Measurements from ENCODE around the gene LNX1. TPM values are rescaled to one million over a fixed set of nuclear protein-coding genes. Genes with fewer than 3 reads are reported as not detected.

LNX1 gene
- total and polyA plus RNA-seq, 10 of the 15 experiments (the other 5 are each of a cell fraction or from before 2014, with no cell fraction given) = 0.72 to 1.4 (median 1.0) TPM

- Histone ChIP-seq H3K4me3 (no peak overlapping the region), H4K20me1 (ENCODE audit: control insufficient read depth, insufficient read depth) (no peaks in the 10 kb centered on the region), H3K9ac (ENCODE audit: control insufficient read depth, insufficient read depth, low read length) (no peak overlapping the region), H3K4me1 (ENCODE audit: control insufficient read depth, insufficient read depth, low read length) (no peaks in the 10 kb centered on the region; the same call in 1 of the 2 replicates), H3K9me3 (replicated peaks; ENCODE audit: control insufficient read depth, insufficient read depth, low read length) (no peaks in the 10 kb centered on the region), H3K27ac (ENCODE audit: control insufficient read depth, insufficient read depth) (no peak overlapping the region), H3K79me2 (ENCODE audit: control insufficient read depth, insufficient read depth, low read length) (no peaks in the 10 kb centered on the region), H2AFZ (ENCODE audit: control insufficient read depth, low read depth, low read length) (no peak overlapping the region), H3K4me2 (ENCODE audit: control insufficient read depth, insufficient read depth) (no peak overlapping the region), H3K36me3 (ENCODE audit: control insufficient read depth in 2 of 2, insufficient read depth in 2 of 2, low read length in 1 of 2) (no peaks in the 10 kb centered on the region), H3K27me3 (replicated peaks in 1 of 2; ENCODE audit: control insufficient read depth in 2 of 2, insufficient read depth in 2 of 2, low read length in 1 of 2) (no peaks in the 10 kb centered on the region)
- ChIA-PET SMC1A (ENCODE audit: uncharacterized antibody, unreplicated experiment) (interaction anchor here (0.6 to 2.3 kb wide), 11 partner anchors 11 to 94 kb away, joined by 3 to 9 read pairs (median 4); no protein-coding TSS in a partner anchor), POLR2A (interaction anchor here (1.0 kb wide), 1 partner anchor 12 kb away, joined by 3 read pairs; no protein-coding TSS in a partner anchor), RAD21 (ENCODE audit: unreplicated experiment) (interaction anchor here (0.6 to 0.9 kb wide), 2 partner anchors 53 to 94 kb away, joined by 3 read pairs; no protein-coding TSS in a partner anchor), CTCF (interaction anchor here (0.9 to 1.4 kb wide), 5 partner anchors 19 to 81 kb away, joined by 3 read pairs; no protein-coding TSS in a partner anchor)
- intact Hi-C loops (cut with micrococcal nuclease; ENCODE audit: unreplicated experiment) (no loop called here), in situ Hi-C loops (cut with MboI) (no loop called here)
- ATAC-seq (peak; percentile 40), FAIRE-seq (no peak), DNase-seq (ENCODE audit: low read depth, low spot score) (no peak)
- TF ChIP-seq BHLHE40 (IDR thresholded peaks at IDR 0.05; ENCODE audit: borderline replicate concordance in 1 of 2, low read depth in 2 of 2, low read length in 1 of 2) (no peak), NR2F1 (conservative IDR thresholded peaks at IDR 0.05) (0 out of 2 replicates have a peak, but pooled peaks have one; percentile 19), HDAC6 (IDR thresholded peaks at IDR 0.05; ENCODE audit: unreplicated experiment) (no peak)
- WGBS (ENCODE audit: insufficient coverage, insufficient replicate concordance, low lambda C conversion rate, missing lambda C conversion rate) = 45% methylated on average over 3 of the region's 3 CpGs
- no TSS peak for BruUV-seq (replicated peaks)
These were observed 32.2 kb downstream of the LNX1 start for GRCh38 chr4:53559021-53559620.

- Histone ChIP-seq H3K4me2 (ENCODE audit: control insufficient read depth, insufficient read depth) (no peak overlapping the region), H4K20me1 (ENCODE audit: control insufficient read depth, insufficient read depth) (no peaks in the 10 kb centered on the region), H3K79me2 (ENCODE audit: control insufficient read depth, insufficient read depth, low read length) (no peaks in the 10 kb centered on the region), H3K4me3 (no peak overlapping the region), H3K9ac (ENCODE audit: control insufficient read depth, insufficient read depth, low read length) (no peak overlapping the region), H3K27ac (ENCODE audit: control insufficient read depth, insufficient read depth) (no peak overlapping the region), H3K36me3 (ENCODE audit: control insufficient read depth in 2 of 2, insufficient read depth in 2 of 2, low read length in 1 of 2) (no peaks in the 10 kb centered on the region), H3K27me3 (replicated peaks in 1 of 2; ENCODE audit: control insufficient read depth in 2 of 2, insufficient read depth in 2 of 2, low read length in 1 of 2) (no peaks in the 10 kb centered on the region), H3K9me3 (replicated peaks; ENCODE audit: control insufficient read depth, insufficient read depth, low read length) (no peaks in the 10 kb centered on the region), H3K4me1 (ENCODE audit: control insufficient read depth, insufficient read depth, low read length) (no peaks in the 10 kb centered on the region; the same call in 1 of the 2 replicates), H2AFZ (ENCODE audit: control insufficient read depth, low read depth, low read length) (no peak overlapping the region)
- in situ Hi-C loops (cut with MboI) = no loop called here
- ATAC-seq = peak; percentile 57
- intact Hi-C loops (cut with micrococcal nuclease; ENCODE audit: unreplicated experiment) = no loop called here
- ChIA-PET POLR2A (no interaction called here), RAD21 (ENCODE audit: unreplicated experiment) (interaction anchor here (0.6 to 1.0 kb wide), 3 partner anchors 52 to 190 kb away, joined by 3 to 4 read pairs (median 4); no protein-coding TSS in a partner anchor), SMC1A (ENCODE audit: uncharacterized antibody, unreplicated experiment) (interaction anchor here (0.6 to 2.3 kb wide), 9 partner anchors 10 to 246 kb away, joined by 3 to 9 read pairs (median 4); no protein-coding TSS in a partner anchor), CTCF (interaction anchor here (0.6 to 1.4 kb wide), 6 partner anchors 13 to 82 kb away, joined by 3 read pairs; no protein-coding TSS in a partner anchor)
- no peak for FAIRE-seq
- no TSS peak for BruUV-seq (replicated peaks)
- DNase-seq (ENCODE audit: low read depth, low spot score) = no peak
- 54% methylated on average over 12 of the region's 12 CpGs for WGBS (ENCODE audit: insufficient coverage, insufficient replicate concordance, low lambda C conversion rate, missing lambda C conversion rate)
- no peak for TF ChIP-seq RB1 (IDR thresholded peaks at IDR 0.05; ENCODE audit: borderline replicate concordance)
- TF ChIP-seq CREM (IDR thresholded peaks at IDR 0.05; ENCODE audit: low read depth) = no peak
- TF ChIP-seq HCFC1 (IDR thresholded peaks at IDR 0.05; ENCODE audit: low read length) = no peak
- no peak for TF ChIP-seq FOS (IDR thresholded peaks at IDR 0.05; ENCODE audit: borderline replicate concordance, extremely low read depth, insufficient read length)
- no peak for TF ChIP-seq FOXK2 (IDR thresholded peaks at IDR 0.05)
- TF ChIP-seq CEBPZ (IDR thresholded peaks at IDR 0.05; ENCODE audit: low read depth, low read length) = no peak
- TF ChIP-seq PAX8 (IDR thresholded peaks at IDR 0.05) = no peak
- TF ChIP-seq CBX5 (IDR thresholded peaks at IDR 0.05; ENCODE audit: low read depth) = no peak
- no peak for TF ChIP-seq JUND (IDR thresholded peaks at IDR 0.05; ENCODE audit: low read depth, low read length)
These were observed 33.1 kb downstream of the LNX1 start for GRCh38 chr4:53558065-53558801.

All from GM12878 (cell line).